HG02970 (cell line): Measurements from ENCODE around the gene NDUFAF8.

Source experiments
- ATAC-seq: cut with Tn5 transposase; IDR thresholded peaks from one replicate; pipeline ENCODE4 v1.9.1; 2021; ENCODE audit warnings: mild to moderate bottlenecking, moderate library complexity, moderate number of reproducible peaks; ENCODE audit not compliant: unreplicated experiment, low FRiP score

The NDUFAF8 gene

GRCh38 chr17:81200201-81200600 is 38.9 kb upstream of the NDUFAF8 start:
- ATAC-seq, result no peak

GRCh38 chr17:81200695-81201580 is 38.2 kb upstream of the NDUFAF8 start:
- no peak for ATAC-seq

- no peak for ATAC-seq
These were observed 36.8 kb upstream of the NDUFAF8 start for GRCh38 chr17:81202318-81202717.

GRCh38 chr17:81203136-81203535 is 36.0 kb upstream of the NDUFAF8 start:
- no peak for ATAC-seq

GRCh38 chr17:81204578-81204977 is 34.5 kb upstream of the NDUFAF8 start:
- no peak for ATAC-seq

GRCh38 chr17:81206166-81206565 is 33.0 kb upstream of the NDUFAF8 start:
- no peak for ATAC-seq

- no peak for ATAC-seq
These were observed 32.5 kb upstream of the NDUFAF8 start for GRCh38 chr17:81206657-81207056.

GRCh38 chr17:81207610-81208581 is 31.2 kb upstream of the NDUFAF8 start:
- no peak for ATAC-seq

- no peak for ATAC-seq
These were observed 30.5 kb upstream of the NDUFAF8 start for GRCh38 chr17:81208651-81209050.

GRCh38 chr17:81209141-81209540 is 30.0 kb upstream of the NDUFAF8 start:
- no peak for ATAC-seq

GRCh38 chr17:81210466-81210865 is 28.7 kb upstream of the NDUFAF8 start:
- no peak for ATAC-seq

GRCh38 chr17:81210868-81211267 is 28.2 kb upstream of the NDUFAF8 start:
- no peak for ATAC-seq

GRCh38 chr17:81212365-81212764 is 26.8 kb upstream of the NDUFAF8 start:
- ATAC-seq, result no peak

GRCh38 chr17:81213978-81214377 is 25.1 kb upstream of the NDUFAF8 start:
- no peak for ATAC-seq

GRCh38 chr17:81217491-81217890 is 21.6 kb upstream of the NDUFAF8 start:
- no peak for ATAC-seq

GRCh38 chr17:81218459-81218858 is 20.7 kb upstream of the NDUFAF8 start:
- no peak for ATAC-seq

GRCh38 chr17:81218991-81219390 is 20.1 kb upstream of the NDUFAF8 start:
- no peak for ATAC-seq

- ATAC-seq, result no peak
These were observed 19.5 kb upstream of the NDUFAF8 start for GRCh38 chr17:81219476-81220180.

GRCh38 chr17:81221371-81221841 is 17.7 kb upstream of the NDUFAF8 start:
- no peak for ATAC-seq

- no peak for ATAC-seq
These were observed 17.1 kb upstream of the NDUFAF8 start for GRCh38 chr17:81221842-81222619.
